Natural killer cell (primary cell): ENCODE measurements around the gene GLIS1. TPM values are rescaled to one million over a fixed set of nuclear protein-coding genes. Genes with fewer than 3 reads are reported as not detected.

Experiments used
- ATAC-seq, 3 donors: fragments of 150-1000 bp in 2 of 3; fragments of 200-7000 bp in 1 of 3; cut with Tn5 transposase; 1 replicate in 1 of 3; 2 replicates in 2 of 3; pipeline ENCODE4 v1.10.0; 2021; ENCODE audit warnings: mild to moderate bottlenecking in 2 of 3, moderate library complexity in 2 of 3
- DNase-seq, 2 donors: peaks; one replicate each; pipeline versions ENCODE4 v3.0.0 to v3.0.0-alpha.2; 2013 to 2021; ENCODE audit warnings: mixed read lengths in 1 of 2
- H3K27ac ChIP-seq: one replicate; pipeline ENCODE4 v1.5.1; 2013; ENCODE audit warnings: mild to moderate bottlenecking, low read length
- H3K27me3 ChIP-seq: one replicate; pipeline ENCODE4 v1.6.1; 2013; ENCODE audit warnings: low read length; ENCODE audit not compliant: control insufficient read depth, insufficient read depth
- H3K36me3 ChIP-seq: one replicate; pipeline ENCODE4 v1.6.1; 2013; ENCODE audit warnings: low read length; ENCODE audit not compliant: control insufficient read depth, insufficient read depth
- H3K4me1 ChIP-seq: one replicate; pipeline ENCODE4 v1.6.1; 2013; ENCODE audit warnings: low read length; ENCODE audit not compliant: control insufficient read depth, insufficient read depth
- H3K4me3 ChIP-seq: one replicate; pipeline ENCODE4 v1.5.1; 2013; ENCODE audit warnings: low read length
- H3K9me3 ChIP-seq: one replicate; pipeline ENCODE4 v1.6.1; 2013; ENCODE audit warnings: low read length; ENCODE audit not compliant: control insufficient read depth, insufficient read depth
- H3K27ac Mint-ChIP-seq, 2 donors: one replicate each; pipeline ENCODE4 v1.8.0; 2022; ENCODE audit warnings: mild to moderate bottlenecking in 2 of 2, mixed read lengths in 2 of 2, moderate library complexity in 1 of 2
- H3K27me3 Mint-ChIP-seq, 2 donors: one replicate each; pipeline ENCODE4 v1.8.0; 2022; ENCODE audit warnings: low read depth in 2 of 2, mixed read lengths in 2 of 2
- H3K36me3 Mint-ChIP-seq: one replicate; pipeline ENCODE4 v1.8.0; 2022; ENCODE audit warnings: mixed read lengths
- H3K4me1 Mint-ChIP-seq, 2 donors: one replicate each; pipeline ENCODE4 v1.8.0; 2022; ENCODE audit warnings: mixed read lengths in 2 of 2
- H3K4me3 Mint-ChIP-seq: one replicate; pipeline ENCODE4 v1.8.0; 2022; ENCODE audit warnings: mild to moderate bottlenecking, moderate library complexity, mixed read lengths
- H3K9me3 Mint-ChIP-seq, 2 donors: one replicate each; pipeline ENCODE4 v1.8.0; 2022; ENCODE audit warnings: mixed read lengths in 2 of 2
- WGBS: methylation state at CpG from one replicate; pipeline ENCODE4 v1.1.7; 2013; ENCODE audit warnings: missing lambda C conversion rate; ENCODE audit not compliant: insufficient coverage; 5-methylcytosine and 5-hydroxymethylcytosine counted together
- intact Hi-C: fragments of 100-400 bp; cut with micrococcal nuclease; formaldehyde crosslinking; loops from one replicate; pipeline ENCODE4 v1.14.2; 2022
- total RNA-seq, 4 donors: library from RNA; stranded (reverse); fragments of 120-200 nt in 1 of 4; gene quantifications; one replicate each; pipeline versions ENCODE4 v1.2.3 to v1.2.4, GENCODE V29; 2013 to 2022
- TF ChIP-seq, protein P1 (sequence below): fragments of 200-600 bp; IDR thresholded peaks from one replicate; pipeline ENCODE4 v1.8.0; 2022; ENCODE audit warnings: antibody characterized with exemption

Gene GLIS1
- total RNA-seq, 3 donors from 2014 or later (not counting 1 experiment from before 2014, with no cell fraction given), result not detected

DNA sequence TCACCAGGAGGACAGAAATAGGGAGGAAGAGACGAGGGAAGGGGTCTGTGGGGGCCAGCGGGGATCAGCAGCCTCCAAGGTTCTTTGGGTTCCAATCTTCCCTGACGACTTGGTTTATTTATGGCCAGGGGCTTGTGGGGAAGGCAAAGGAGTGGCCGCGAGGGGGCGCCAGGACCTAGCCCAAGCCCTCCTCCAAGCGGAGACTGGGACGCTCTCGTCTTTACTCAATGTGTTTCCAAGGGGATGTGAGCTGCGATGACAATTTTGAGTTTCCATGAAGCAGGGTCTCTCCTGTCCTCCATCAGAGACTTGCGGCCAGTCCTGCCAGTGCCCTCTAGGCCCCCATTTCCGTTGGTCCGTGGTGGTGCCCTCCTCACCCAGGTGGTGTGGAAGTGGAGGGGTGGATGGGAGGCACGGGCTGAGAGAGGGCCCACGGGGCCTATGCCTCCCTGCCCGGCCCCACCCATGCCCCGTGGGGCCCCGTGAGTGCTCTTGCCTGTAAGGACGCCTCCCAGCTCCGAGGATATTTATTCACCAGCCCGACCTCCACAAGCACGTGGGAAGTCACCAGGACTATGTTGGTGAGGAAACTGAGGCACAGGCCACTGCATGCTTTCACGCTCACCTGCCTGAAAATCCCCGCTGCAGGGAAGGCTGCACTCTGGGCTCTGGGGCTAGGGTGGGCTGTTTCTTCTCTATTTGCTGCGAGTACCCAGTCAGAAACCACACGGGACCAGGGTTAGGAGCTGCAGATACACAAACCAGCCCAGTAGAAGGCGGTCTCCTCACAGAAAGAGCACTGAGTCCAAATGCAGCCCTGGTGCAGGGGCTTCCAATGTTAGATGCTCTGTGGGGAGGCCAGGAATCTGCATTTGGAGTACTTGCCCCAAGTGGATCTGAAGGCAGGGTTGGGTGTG, 253.2 kb downstream of the GLIS1 start:
- H3K9me3 Mint-ChIP-seq, result no peaks in the 10 kb centered on the region
- 29% methylated on average over 26 of the region's 27 CpGs for WGBS
- peaks cover 0 to 7% of the 10 kb centered on the region in 2 donors for H3K4me1 Mint-ChIP-seq
- Histone ChIP-seq H3K4me3 (no peak overlapping the region), H3K9me3 (no peaks in the 10 kb centered on the region), H3K27me3 (peaks cover 7% of the 10 kb centered on the region), H3K27ac (no peak overlapping the region), H3K4me1 (peaks cover 6% of the 10 kb centered on the region), H3K36me3 (no peaks in the 10 kb centered on the region)
- no peaks in the 10 kb centered on the region for H3K36me3 Mint-ChIP-seq
- H3K4me3 Mint-ChIP-seq, result no peak overlapping the region
- ATAC-seq (peak; percentile 62 to 89 (median 72)), DNase-seq (peak; percentile 68 to 79)
- peaks cover 25 to 45% of the 10 kb centered on the region in 2 donors for H3K27me3 Mint-ChIP-seq
- intact Hi-C loops, result loop anchor here (1.0 to 5.0 kb wide), 3 partner anchors 107 to 269 kb away; no protein-coding TSS in a partner anchor
- TF ChIP-seq, protein P1, sequence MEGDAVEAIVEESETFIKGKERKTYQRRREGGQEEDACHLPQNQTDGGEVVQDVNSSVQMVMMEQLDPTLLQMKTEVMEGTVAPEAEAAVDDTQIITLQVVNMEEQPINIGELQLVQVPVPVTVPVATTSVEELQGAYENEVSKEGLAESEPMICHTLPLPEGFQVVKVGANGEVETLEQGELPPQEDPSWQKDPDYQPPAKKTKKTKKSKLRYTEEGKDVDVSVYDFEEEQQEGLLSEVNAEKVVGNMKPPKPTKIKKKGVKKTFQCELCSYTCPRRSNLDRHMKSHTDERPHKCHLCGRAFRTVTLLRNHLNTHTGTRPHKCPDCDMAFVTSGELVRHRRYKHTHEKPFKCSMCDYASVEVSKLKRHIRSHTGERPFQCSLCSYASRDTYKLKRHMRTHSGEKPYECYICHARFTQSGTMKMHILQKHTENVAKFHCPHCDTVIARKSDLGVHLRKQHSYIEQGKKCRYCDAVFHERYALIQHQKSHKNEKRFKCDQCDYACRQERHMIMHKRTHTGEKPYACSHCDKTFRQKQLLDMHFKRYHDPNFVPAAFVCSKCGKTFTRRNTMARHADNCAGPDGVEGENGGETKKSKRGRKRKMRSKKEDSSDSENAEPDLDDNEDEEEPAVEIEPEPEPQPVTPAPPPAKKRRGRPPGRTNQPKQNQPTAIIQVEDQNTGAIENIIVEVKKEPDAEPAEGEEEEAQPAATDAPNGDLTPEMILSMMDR, result peak; percentile 80
- no peak overlapping the region for H3K27ac Mint-ChIP-seq

GRCh38 chr1:53484705-53485477, 254.1 kb downstream of the GLIS1 start:
- Histone ChIP-seq H3K4me1 (peaks cover 6% of the 10 kb centered on the region), H3K27me3 (peaks cover 7% of the 10 kb centered on the region), H3K9me3 (no peaks in the 10 kb centered on the region), H3K27ac (no peak overlapping the region), H3K4me3 (no peak overlapping the region), H3K36me3 (no peaks in the 10 kb centered on the region)
- Mint-ChIP-seq H3K27ac (no peak overlapping the region), H3K4me1 (peaks cover 0 to 7% of the 10 kb centered on the region in 2 donors), H3K36me3 (no peaks in the 10 kb centered on the region), H3K4me3 (no peak overlapping the region), H3K27me3 (peaks cover 23 to 41% of the 10 kb centered on the region in 2 donors), H3K9me3 (no peaks in the 10 kb centered on the region)
- DNase-seq, result no peak
- TF ChIP-seq, protein P1, result no peak
- WGBS, result 87% methylated on average over 19 of the region's 19 CpGs
- ATAC-seq, result no peak
- intact Hi-C loops, result loop anchor here (1.0 to 5.0 kb wide), 3 partner anchors 107 to 269 kb away; no protein-coding TSS in a partner anchor

DNA sequence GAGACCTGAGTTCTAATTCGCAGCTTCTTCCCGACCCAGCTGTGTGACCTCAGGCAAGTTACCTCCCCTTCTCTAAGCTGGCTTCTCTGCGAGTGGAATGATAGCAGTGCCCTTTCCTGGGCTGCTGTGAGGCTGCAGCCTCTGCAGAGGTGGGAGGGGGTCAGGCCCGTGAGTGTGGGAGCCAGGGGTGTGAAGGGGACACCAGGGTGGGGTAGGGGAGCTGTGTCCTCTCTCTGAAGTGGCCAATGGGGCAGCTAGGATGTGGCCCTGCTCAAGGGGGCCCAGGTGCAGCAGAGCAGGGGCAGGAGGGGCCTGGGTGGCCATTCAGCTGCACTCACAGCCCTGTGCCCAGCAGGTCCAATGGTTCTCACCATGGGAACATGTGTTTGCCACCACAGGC, 255.3 kb downstream of the GLIS1 start:
- Histone ChIP-seq H3K9me3 (no peaks in the 10 kb centered on the region), H3K4me3 (no peak overlapping the region), H3K36me3 (no peaks in the 10 kb centered on the region), H3K4me1 (peaks cover 6% of the 10 kb centered on the region), H3K27ac (no peak overlapping the region), H3K27me3 (peaks cover 7% of the 10 kb centered on the region)
- no peak for ATAC-seq
- intact Hi-C loops, result no loop called here
- 86% methylated on average over 4 of the region's 4 CpGs for WGBS
- Mint-ChIP-seq H3K4me3 (no peak overlapping the region), H3K36me3 (no peaks in the 10 kb centered on the region), H3K9me3 (no peaks in the 10 kb centered on the region), H3K27me3 (peaks cover 22 to 29% of the 10 kb centered on the region in 2 donors), H3K4me1 (peaks cover 0 to 7% of the 10 kb centered on the region in 2 donors), H3K27ac (no peak overlapping the region)
- no peak for DNase-seq
- TF ChIP-seq, protein P1, result no peak
